ENCODE measurements around the gene FAM50B. TPM values are rescaled to one million over a fixed set of nuclear protein-coding genes. Genes with fewer than 3 reads are reported as not detected.

FAM50B gene
- total and polyA plus RNA-seq, 10 donors, result 6.6 to 13.3 (median 9.0) TPM

GRCh38 chr6:3872370-3872854, 23.2 kb downstream of the FAM50B start:
- no peak for DNase-seq
- Histone ChIP-seq H3K4me1 (no peaks in the 10 kb centered on the region), H3K4me3 (no peak overlapping the region), H3K9me3 (no peaks in the 10 kb centered on the region), H3K36me3 (no peaks in the 10 kb centered on the region), H3K27ac (no peak overlapping the region), H3K27me3 (replicated peaks in 1 of 7) (peaks cover 0 to 9% (median 0%) of the 10 kb centered on the region in 7 donors)
- 85 to 94% (median 86%) methylated on average over 12 of the region's 12 CpGs for WGBS, 5 donors
- no peak for TF ChIP-seq POLR2AphosphoS5 (IDR thresholded peaks at IDR 0.05)
- TF ChIP-seq POLR2A (IDR thresholded peaks at IDR 0.05), result no peak
- TF ChIP-seq CTCF (IDR thresholded peaks at IDR 0.05 in 8 of 11, conservative IDR thresholded peaks at IDR 0.05 in 3 of 11), result no peak
- intact Hi-C loops (cut with DNase I; ENCODE audit: low total_unique reads), result no loop called here

GRCh38 chr6:3873051-3873450, 23.9 kb downstream of the FAM50B start:
- Histone ChIP-seq H3K27me3 (replicated peaks in 1 of 7) (peaks cover 0 to 6% (median 0%) of the 10 kb centered on the region in 7 donors), H3K36me3 (no peaks in the 10 kb centered on the region), H3K4me1 (no peaks in the 10 kb centered on the region), H3K4me3 (no peak overlapping the region), H3K9me3 (no peaks in the 10 kb centered on the region), H3K27ac (no peak overlapping the region)
- TF ChIP-seq POLR2AphosphoS5 (IDR thresholded peaks at IDR 0.05) (no peak), POLR2A (IDR thresholded peaks at IDR 0.05) (no peak), CTCF (IDR thresholded peaks at IDR 0.05 in 8 of 11, conservative IDR thresholded peaks at IDR 0.05 in 3 of 11) (no peak)
- WGBS, 5 donors, result 85 to 97% (median 94%) methylated on average over 4 of the region's 4 CpGs
- no peak for DNase-seq
- intact Hi-C loops (cut with DNase I; ENCODE audit: low total_unique reads), result no loop called here

- no peak overlapping the region for H3K27ac ChIP-seq
- H3K36me3 ChIP-seq, result no peaks in the 10 kb centered on the region
- no peaks in the 10 kb centered on the region for H3K27me3 ChIP-seq (replicated peaks in 1 of 7)
- H3K4me3 ChIP-seq, result no peak overlapping the region
- no peaks in the 10 kb centered on the region for H3K4me1 ChIP-seq
- WGBS, 5 donors, result 73 to 89% (median 83%) methylated on average over 4 of the region's 4 CpGs
- H3K9me3 ChIP-seq, result no peaks in the 10 kb centered on the region
- DNase-seq, result no peak
- intact Hi-C loops (cut with DNase I; ENCODE audit: low total_unique reads), result no loop called here
- no peak for TF ChIP-seq POLR2AphosphoS5 (IDR thresholded peaks at IDR 0.05)
- TF ChIP-seq POLR2A (IDR thresholded peaks at IDR 0.05), result no peak
- no peak for TF ChIP-seq CTCF (IDR thresholded peaks at IDR 0.05 in 8 of 11, conservative IDR thresholded peaks at IDR 0.05 in 3 of 11)
These were observed 24.9 kb downstream of the FAM50B start for GRCh38 chr6:3874069-3874468.

- Histone ChIP-seq H3K27ac (no peak overlapping the region), H3K4me3 (no peak overlapping the region), H3K4me1 (no peaks in the 10 kb centered on the region), H3K36me3 (no peaks in the 10 kb centered on the region), H3K27me3 (replicated peaks in 1 of 7) (no peaks in the 10 kb centered on the region), H3K9me3 (no peaks in the 10 kb centered on the region)
- 92 to 98% (median 95%) methylated on average over 5 of the region's 5 CpGs for WGBS, 5 donors
- TF ChIP-seq CTCF (IDR thresholded peaks at IDR 0.05 in 8 of 11, conservative IDR thresholded peaks at IDR 0.05 in 3 of 11) (no peak), POLR2A (IDR thresholded peaks at IDR 0.05) (no peak), POLR2AphosphoS5 (IDR thresholded peaks at IDR 0.05) (no peak)
- intact Hi-C loops (cut with DNase I; ENCODE audit: low total_unique reads), result no loop called here
- no peak for DNase-seq
These were observed 26.3 kb downstream of the FAM50B start for GRCh38 chr6:3875486-3875885.

Data from spleen (tissue), 11 donors.